HEK293T (cell line): ENCODE data around the gene HYDIN.

Experiments
- BHLHE40 ChIP-seq: fragments of 450-650 bp; IDR thresholded peaks from 2 replicates; pipeline ENCODE4 v1.6.1; 2016; ENCODE audit warnings: mild to moderate bottlenecking, moderate library complexity, borderline replicate concordance
- FOXA1 ChIP-seq: fragments of 450-650 bp; IDR thresholded peaks from 2 replicates; pipeline ENCODE4 v1.6.1; 2016; ENCODE audit warnings: mild to moderate bottlenecking
- FOXK2 ChIP-seq: fragments of 450-650 bp; IDR thresholded peaks from 2 replicates; pipeline ENCODE4 v1.6.1; 2016; ENCODE audit warnings: mild to moderate bottlenecking
- FOXM1 ChIP-seq: fragments of 450-650 bp; IDR thresholded peaks from 2 replicates; pipeline ENCODE4 v1.6.1; 2017; ENCODE audit warnings: mild to moderate bottlenecking, borderline replicate concordance
- HDGF ChIP-seq: fragments of 450-650 bp; IDR thresholded peaks from 2 replicates; pipeline ENCODE4 v1.6.1; 2017; ENCODE audit warnings: antibody characterized with exemption, borderline replicate concordance
- L3MBTL2 ChIP-seq: fragments of 450-650 bp; conservative IDR thresholded peaks from 2 replicates; pipeline ENCODE4 v1.6.1; 2016; ENCODE audit warnings: mild to moderate bottlenecking
- SP1 ChIP-seq: fragments of 450-650 bp; IDR thresholded peaks from 2 replicates; pipeline ENCODE4 v1.6.1; 2017
- SUZ12 ChIP-seq: fragments of 450-650 bp; IDR thresholded peaks from 2 replicates; pipeline ENCODE4 v1.6.1; 2016; ENCODE audit warnings: mild to moderate bottlenecking
- TARDBP ChIP-seq: fragments of 450-650 bp; IDR thresholded peaks from 2 replicates; pipeline ENCODE4 v1.6.1; 2016
- TF ChIP-seq, protein P1 (sequence below): fragments of 450-650 bp; IDR thresholded peaks from 2 replicates; pipeline ENCODE4 v1.6.1; 2016

DNA sequence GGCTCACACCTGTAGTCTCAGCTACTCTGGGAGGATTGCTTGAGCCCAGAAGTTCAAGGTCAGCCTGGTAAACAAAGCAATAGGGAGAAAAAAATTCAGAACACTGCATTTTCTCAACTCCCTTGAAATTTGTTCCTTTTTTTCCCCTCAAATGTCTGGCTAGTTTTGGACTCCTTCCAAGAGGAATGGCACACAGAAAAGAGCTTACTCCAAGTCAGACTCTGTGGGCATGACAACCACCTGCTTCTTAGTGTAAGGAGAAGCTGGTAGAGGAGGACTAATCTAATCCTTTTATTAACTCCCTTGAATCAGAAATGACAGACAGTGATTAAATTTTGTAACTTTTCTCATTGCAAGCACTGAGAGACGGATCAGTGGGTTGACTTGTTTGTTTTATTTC is 27.9 kb upstream of the HYDIN start:
- no peak for TF ChIP-seq BHLHE40
- no peak for TF ChIP-seq FOXA1
- TF ChIP-seq HDGF: no peak
- TF ChIP-seq FOXK2: no peak
- TF ChIP-seq TARDBP: no peak
- TF ChIP-seq FOXM1: no peak
- TF ChIP-seq SP1: no peak
- TF ChIP-seq SUZ12: no peak
- TF ChIP-seq, protein P1, sequence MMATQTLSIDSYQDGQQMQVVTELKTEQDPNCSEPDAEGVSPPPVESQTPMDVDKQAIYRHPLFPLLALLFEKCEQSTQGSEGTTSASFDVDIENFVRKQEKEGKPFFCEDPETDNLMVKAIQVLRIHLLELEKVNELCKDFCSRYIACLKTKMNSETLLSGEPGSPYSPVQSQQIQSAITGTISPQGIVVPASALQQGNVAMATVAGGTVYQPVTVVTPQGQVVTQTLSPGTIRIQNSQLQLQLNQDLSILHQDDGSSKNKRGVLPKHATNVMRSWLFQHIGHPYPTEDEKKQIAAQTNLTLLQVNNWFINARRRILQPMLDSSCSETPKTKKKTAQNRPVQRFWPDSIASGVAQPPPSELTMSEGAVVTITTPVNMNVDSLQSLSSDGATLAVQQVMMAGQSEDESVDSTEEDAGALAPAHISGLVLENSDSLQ: no peak
- TF ChIP-seq L3MBTL2: no peak
